Sigmoid colon (tissue), 4 donors: ENCODE measurements around the gene TMEM94.

Experiments
- CTCF ChIP-seq, 4 experiments: fragments of 450-650 bp in 3 of 4; fragments of 200-600 bp in 1 of 4; IDR thresholded peaks; one replicate each; pipeline ENCODE4 v1.5.1; 2016 to 2019; ENCODE audit warnings: antibody characterized with exemption in 4 of 4, mild to moderate bottlenecking in 3 of 4, moderate library complexity in 2 of 4
- POLR2AphosphoS5 ChIP-seq, 4 donors: sonication (generic); formaldehyde crosslinking; IDR thresholded peaks; one replicate each; pipeline ENCODE4 v1.6.1; 2017; ENCODE audit warnings: antibody characterized with exemption in 4 of 4

DNA sequence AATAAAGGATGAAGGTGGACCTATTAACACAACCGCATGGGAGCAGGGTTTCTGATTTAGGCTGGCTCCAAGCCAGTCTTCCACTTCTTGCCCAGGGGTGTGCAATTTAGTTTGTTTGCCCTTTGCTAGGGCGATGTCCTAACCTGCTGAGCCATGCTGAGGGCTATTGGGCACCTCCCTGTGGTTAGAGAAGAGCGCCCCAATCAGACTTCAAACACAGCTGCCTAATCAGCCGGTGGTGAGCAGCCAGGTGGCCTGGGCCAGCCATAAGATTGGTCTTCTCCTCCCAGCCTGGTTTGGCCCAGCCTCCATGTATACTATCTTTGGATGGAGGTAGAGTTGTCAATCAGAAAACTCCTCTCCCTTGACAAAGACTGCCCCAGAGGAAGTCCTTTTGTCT is 15.7 kb downstream of the TMEM94 start:
- TF ChIP-seq CTCF (IDR thresholded peaks at IDR 0.05) (no peak), POLR2AphosphoS5 (IDR thresholded peaks at IDR 0.05) (no peak)
